ENCODE results near the gene TGFBR3. TPM values are rescaled to one million over a fixed set of nuclear protein-coding genes. Genes with fewer than 3 reads are reported as not detected.

TGFBR3 gene
- total RNA-seq, 1 experiment from 2014 or later, result 2.4 TPM

GRCh38 chr1:91897016-91897415, 11.1 kb upstream of the TGFBR3 start:
- H2AFZ ChIP-seq (ENCODE audit: low read length), result no peak overlapping the region
- whole genome bisulfite sequencing (ENCODE audit: extremely low coverage, insufficient read length, low lambda C conversion rate), result 100% methylated on average over 2 of the region's 5 CpGs
- H3K4me2 ChIP-seq (ENCODE audit: insufficient read depth, insufficient read length, low read length), result no peak overlapping the region
- H4K8ac ChIP-seq (replicated peaks; ENCODE audit: insufficient read length, low read depth, low read length), result no peak overlapping the region
- no peaks in the 10 kb centered on the region for H3K23me2 ChIP-seq (ENCODE audit: insufficient read length, low read depth, low read length, poor library complexity, severe bottlenecking)
- no peak overlapping the region for H3K4ac ChIP-seq (ENCODE audit: low read depth, low read length)
- no peak overlapping the region for H2BK15ac ChIP-seq (ENCODE audit: low read depth, low read length)
- H3K9me3 Mint-ChIP-seq, result no peaks in the 10 kb centered on the region; a peak in 2 of 5 replicates
- no peak overlapping the region for H3K56ac ChIP-seq (ENCODE audit: insufficient read length, low read depth, low read length)
- no peaks in the 10 kb centered on the region for H3K79me2 ChIP-seq (ENCODE audit: insufficient read depth, low read length)
- H3K79me1 ChIP-seq (ENCODE audit: insufficient read depth, low read depth, low read length, poor library complexity, severe bottlenecking), result no peaks in the 10 kb centered on the region
- H3K27me3 Mint-ChIP-seq (ENCODE audit: low read depth), result peaks cover 1% of the 10 kb centered on the region; the same call in 1 of the 2 replicates
- H3K4me1 Mint-ChIP-seq, result peaks cover 4 to 5% of the 10 kb centered on the region in 2 experiments
- no peak for DNase-seq
- H3K14ac ChIP-seq (ENCODE audit: insufficient read depth, low read length), result no peak overlapping the region
- no peak overlapping the region for H4K91ac ChIP-seq (ENCODE audit: insufficient read length, low read depth, low read length)
- no peak overlapping the region for H4K5ac ChIP-seq (ENCODE audit: insufficient read length, low read depth, low read length)
- no peak overlapping the region for H3K23ac ChIP-seq (ENCODE audit: insufficient read length, low read depth, low read length)
- no peaks in the 10 kb centered on the region for H3K9me3 ChIP-seq (ENCODE audit: control insufficient read depth, low read depth, low read length)
- no peak overlapping the region for H3K27ac ChIP-seq (ENCODE audit: insufficient read length, low read depth, low read length)
- TF ChIP-seq CTCF (conservative IDR thresholded peaks at IDR 0.05), result no peak; the same call in 1 of the 3 replicates
- no peak overlapping the region for H2BK120ac ChIP-seq (ENCODE audit: low read depth, low read length, poor library complexity, severe bottlenecking)
- H3K18ac ChIP-seq (ENCODE audit: insufficient read length, low read depth, low read length), result no peak overlapping the region
- H2BK20ac ChIP-seq (ENCODE audit: low read depth, low read length, poor library complexity, severe bottlenecking), result no peak overlapping the region
- H2AK5ac ChIP-seq (ENCODE audit: insufficient read length, low read length), result no peak overlapping the region
- no peak overlapping the region for H2BK5ac ChIP-seq (ENCODE audit: insufficient read length, low read length)
- H3K4me3 Mint-ChIP-seq, result no peak overlapping the region
- no peak overlapping the region for H3K9ac ChIP-seq (ENCODE audit: extremely low read depth, insufficient read length, low read length)
- no peaks in the 10 kb centered on the region for H3K27me3 ChIP-seq (ENCODE audit: insufficient read depth, low read length)
- H3K36me3 Mint-ChIP-seq (ENCODE audit: insufficient read depth in 1 of 3, low read depth in 3 of 3), result no peaks in the 10 kb centered on the region
- H3K4me1 ChIP-seq (ENCODE audit: insufficient read depth, low read length), result no peaks in the 10 kb centered on the region
- H2BK12ac ChIP-seq (ENCODE audit: insufficient read length, low read depth, low read length), result no peak overlapping the region
- no peak overlapping the region for H3T11ph ChIP-seq (ENCODE audit: low read length)
- no peaks in the 10 kb centered on the region for H4K20me1 ChIP-seq (ENCODE audit: control insufficient read depth, insufficient read depth, insufficient read length)
- no peak overlapping the region for H3K27ac Mint-ChIP-seq
